Osteocyte (in vitro differentiated cells): ENCODE data around the gene IFI6. TPM values are rescaled to one million over a fixed set of nuclear protein-coding genes. Genes with fewer than 3 reads are reported as not detected.

ENCODE experiments used
- DNase-seq: peaks from one replicate; pipeline ENCODE4 v3.0.0; 2021; ENCODE audit warnings: mixed read lengths; ENCODE audit not compliant: unreplicated experiment; ENCODE audit errors: extremely low spot score
- H3K27ac Mint-ChIP-seq: one replicate; pipeline ENCODE4 v1.8.0; 2021; ENCODE audit warnings: mild to moderate bottlenecking, mixed read lengths; ENCODE audit not compliant: unreplicated experiment
- H3K27me3 Mint-ChIP-seq: one replicate; pipeline ENCODE4 v1.8.0; 2021; ENCODE audit warnings: mixed read lengths; ENCODE audit not compliant: unreplicated experiment
- H3K36me3 Mint-ChIP-seq: one replicate; pipeline ENCODE4 v1.8.0; 2021; ENCODE audit warnings: mixed read lengths; ENCODE audit not compliant: unreplicated experiment
- H3K4me1 Mint-ChIP-seq: one replicate; pipeline ENCODE4 v1.8.0; 2021; ENCODE audit warnings: mixed read lengths; ENCODE audit not compliant: unreplicated experiment
- H3K4me3 Mint-ChIP-seq: one replicate; pipeline ENCODE4 v1.8.0; 2021; ENCODE audit warnings: mild to moderate bottlenecking, moderate library complexity, mixed read lengths; ENCODE audit not compliant: unreplicated experiment
- H3K9me3 Mint-ChIP-seq: one replicate; pipeline ENCODE4 v1.8.0; 2021; ENCODE audit warnings: mixed read lengths; ENCODE audit not compliant: unreplicated experiment
- total RNA-seq: library from RNA; stranded (reverse); gene quantifications from 2 replicates; pipeline ENCODE4 v1.2.1, GENCODE V29; 2021
- TF ChIP-seq, protein P1 (sequence below): fragments of 200-600 bp; sonication (generic); IDR thresholded peaks from 2 replicates; pipeline ENCODE4 v1.5.0; 2021; ENCODE audit warnings: antibody characterized with exemption, mild to moderate bottlenecking, moderate library complexity

IFI6 gene
- total RNA-seq, 1 donor from 2014 or later: 54.1 TPM

DNA sequence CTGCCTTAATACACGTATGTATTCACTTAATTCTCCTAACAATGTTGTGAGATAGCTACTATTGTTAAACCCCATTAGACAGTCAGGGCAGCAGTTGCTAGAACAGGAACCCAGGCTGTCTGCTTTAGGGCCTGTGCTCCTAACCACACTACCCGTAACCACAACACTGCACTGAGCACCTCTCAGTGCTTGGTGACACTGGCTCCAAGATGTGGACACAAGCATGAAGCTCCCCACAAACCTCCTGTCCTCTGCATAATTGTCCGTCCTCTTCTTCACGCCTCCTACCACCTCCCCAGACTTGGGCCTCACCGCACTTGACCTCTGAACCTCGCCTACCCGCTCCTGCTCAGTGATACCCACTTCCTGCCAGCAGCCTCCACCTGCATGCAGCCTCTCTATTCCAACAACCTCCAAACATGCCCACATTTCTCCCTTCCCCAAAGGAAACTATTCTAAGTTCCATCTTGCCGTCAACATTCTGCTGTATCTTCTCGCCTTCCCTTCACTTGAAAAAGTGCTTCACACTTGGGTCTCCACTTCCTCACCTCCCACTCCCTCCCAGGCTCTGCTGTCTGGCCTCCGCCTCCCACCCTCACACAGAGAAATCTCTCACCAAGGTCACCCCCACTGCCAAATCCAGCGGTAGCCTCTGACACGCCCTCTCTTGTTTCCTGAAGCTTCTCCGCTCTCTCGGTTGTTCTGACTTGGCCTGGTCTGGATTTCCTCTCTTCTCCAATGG is 53.5 kb downstream of the IFI6 start:
- Mint-ChIP-seq H3K27ac (no peak overlapping the region), H3K4me1 (no peaks in the 10 kb centered on the region), H3K36me3 (no peaks in the 10 kb centered on the region), H3K4me3 (no peak overlapping the region), H3K27me3 (no peaks in the 10 kb centered on the region), H3K9me3 (no peaks in the 10 kb centered on the region)
- no peak for DNase-seq
- TF ChIP-seq, protein P1, sequence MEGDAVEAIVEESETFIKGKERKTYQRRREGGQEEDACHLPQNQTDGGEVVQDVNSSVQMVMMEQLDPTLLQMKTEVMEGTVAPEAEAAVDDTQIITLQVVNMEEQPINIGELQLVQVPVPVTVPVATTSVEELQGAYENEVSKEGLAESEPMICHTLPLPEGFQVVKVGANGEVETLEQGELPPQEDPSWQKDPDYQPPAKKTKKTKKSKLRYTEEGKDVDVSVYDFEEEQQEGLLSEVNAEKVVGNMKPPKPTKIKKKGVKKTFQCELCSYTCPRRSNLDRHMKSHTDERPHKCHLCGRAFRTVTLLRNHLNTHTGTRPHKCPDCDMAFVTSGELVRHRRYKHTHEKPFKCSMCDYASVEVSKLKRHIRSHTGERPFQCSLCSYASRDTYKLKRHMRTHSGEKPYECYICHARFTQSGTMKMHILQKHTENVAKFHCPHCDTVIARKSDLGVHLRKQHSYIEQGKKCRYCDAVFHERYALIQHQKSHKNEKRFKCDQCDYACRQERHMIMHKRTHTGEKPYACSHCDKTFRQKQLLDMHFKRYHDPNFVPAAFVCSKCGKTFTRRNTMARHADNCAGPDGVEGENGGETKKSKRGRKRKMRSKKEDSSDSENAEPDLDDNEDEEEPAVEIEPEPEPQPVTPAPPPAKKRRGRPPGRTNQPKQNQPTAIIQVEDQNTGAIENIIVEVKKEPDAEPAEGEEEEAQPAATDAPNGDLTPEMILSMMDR: no peak

DNA sequence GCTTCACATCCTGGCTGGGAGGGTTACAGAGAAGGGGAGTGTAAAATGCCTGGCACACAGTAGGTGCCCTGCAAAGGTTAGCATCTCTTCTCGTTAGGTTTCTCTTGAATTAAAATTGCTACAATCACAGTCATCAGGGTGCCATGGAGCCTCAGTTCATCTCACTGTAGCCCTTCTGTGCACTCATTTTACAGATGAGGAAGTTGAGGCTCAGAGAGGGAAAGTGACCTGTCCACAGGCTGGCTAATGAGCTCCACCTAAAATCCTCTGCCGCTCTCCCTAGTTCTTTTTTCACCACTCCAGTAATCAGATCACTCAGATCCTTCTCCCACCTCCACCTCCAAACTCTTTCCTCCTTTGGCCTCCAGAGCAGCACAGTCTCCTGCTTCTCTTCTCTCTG is 54.6 kb downstream of the IFI6 start:
- H3K4me1 Mint-ChIP-seq: no peaks in the 10 kb centered on the region
- no peak overlapping the region for H3K27ac Mint-ChIP-seq

DNA sequence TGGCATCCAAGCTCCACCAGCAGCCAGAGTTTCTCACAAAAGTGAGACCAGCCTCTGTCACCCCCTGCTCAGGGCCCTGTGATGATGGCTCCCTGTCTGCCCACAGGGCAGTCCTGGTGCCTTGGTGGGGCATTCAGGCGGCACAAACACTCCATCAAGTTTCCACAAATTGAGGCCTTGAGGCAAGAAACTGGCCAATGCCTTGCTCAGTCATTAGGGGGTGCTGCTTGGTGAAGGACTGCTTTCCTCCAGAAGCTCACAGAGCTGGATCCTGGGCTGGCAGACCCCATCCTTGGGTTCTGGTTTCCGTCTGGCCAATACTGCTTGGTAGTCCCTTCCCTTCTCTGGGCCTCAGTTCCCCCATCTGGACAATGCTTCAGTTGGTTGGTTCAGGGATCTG is 55.6 kb downstream of the IFI6 start:
- no peak for DNase-seq
- Mint-ChIP-seq H3K27ac (no peak overlapping the region), H3K4me1 (no peaks in the 10 kb centered on the region), H3K9me3 (no peaks in the 10 kb centered on the region), H3K36me3 (no peaks in the 10 kb centered on the region), H3K27me3 (no peaks in the 10 kb centered on the region), H3K4me3 (no peak overlapping the region)
- TF ChIP-seq, protein P1: peak; percentile 17

More for the DNA sequence above, 54.6 kb downstream of the IFI6 start:
- no peak for DNase-seq
- TF ChIP-seq, protein P1: no peak
- H3K36me3 Mint-ChIP-seq: no peaks in the 10 kb centered on the region
- no peak overlapping the region for H3K4me3 Mint-ChIP-seq
- H3K9me3 Mint-ChIP-seq: no peaks in the 10 kb centered on the region
- no peaks in the 10 kb centered on the region for H3K27me3 Mint-ChIP-seq

Other genes starting within 250 kb of the IFI6 start
- 187 and 189 TPM in 2 replicates for gene WASF2, start 182.0 kb downstream of the IFI6 start, total RNA-seq
- gene AHDC1, start 68.0 kb downstream of the IFI6 start, total RNA-seq: 118 and 124 TPM in 2 replicates
- gene FGR, start 37.0 kb downstream of the IFI6 start, total RNA-seq: not detected in 2 replicates
- 12.7 and 15.5 TPM in 2 replicates for gene FAM76A, start 53.8 kb upstream of the IFI6 start, total RNA-seq
- 40.5 and 44.5 TPM in 2 replicates for gene STX12, start 101.0 kb upstream of the IFI6 start, total RNA-seq
- gene PPP1R8, start 158.6 kb upstream of the IFI6 start, total RNA-seq: 49.5 and 49.6 TPM in 2 replicates
- 3.7 and 4.0 TPM in 2 replicates for gene THEMIS2, start 200.4 kb upstream of the IFI6 start, total RNA-seq
- 20.4 and 21.3 TPM in 2 replicates for gene RPA2, start 242.4 kb upstream of the IFI6 start, total RNA-seq